Tongue (tissue), 2 donors: ENCODE data around the gene NPAS1. TPM values are rescaled to one million over a fixed set of nuclear protein-coding genes. Genes with fewer than 3 reads are reported as not detected.

Experiments used
- DNase-seq: peaks from one replicate; pipeline ENCODE4 v3.0.0-alpha.2; 2015
- total RNA-seq: library from RNA; depleted of rRNA; stranded (reverse); fragments of >200 nt; gene quantifications from one replicate; pipeline ENCODE4 v1.2.3, GENCODE V29; 2014

The NPAS1 gene
- total RNA-seq, 1 donor from 2014 or later, result not detected

DNA sequence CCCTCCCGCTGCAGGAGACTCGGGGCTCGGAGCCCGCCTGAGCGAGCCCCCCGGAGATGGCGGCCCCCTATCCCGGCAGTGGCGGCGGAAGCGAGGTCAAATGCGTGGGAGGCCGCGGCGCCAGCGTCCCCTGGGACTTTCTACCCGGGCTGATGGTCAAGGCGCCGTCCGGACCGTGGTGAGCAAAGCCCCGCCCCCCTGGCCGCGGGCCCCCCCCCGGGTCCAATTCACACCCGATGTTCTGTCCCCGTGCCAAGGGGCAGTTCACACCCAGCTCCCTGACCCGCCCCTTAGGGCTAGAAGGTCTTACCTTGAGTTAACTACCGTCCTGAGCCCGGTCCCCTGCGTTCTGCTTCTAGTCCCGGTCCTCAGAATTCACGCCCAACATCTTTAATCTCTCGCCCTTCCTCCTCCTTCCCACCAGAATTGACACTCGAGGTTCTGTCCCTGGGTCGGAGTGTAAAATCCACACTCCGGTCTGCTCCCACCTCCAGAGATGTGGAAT, 1.4 kb downstream of the NPAS1 start:
- DNase-seq, result no peak

DNA sequence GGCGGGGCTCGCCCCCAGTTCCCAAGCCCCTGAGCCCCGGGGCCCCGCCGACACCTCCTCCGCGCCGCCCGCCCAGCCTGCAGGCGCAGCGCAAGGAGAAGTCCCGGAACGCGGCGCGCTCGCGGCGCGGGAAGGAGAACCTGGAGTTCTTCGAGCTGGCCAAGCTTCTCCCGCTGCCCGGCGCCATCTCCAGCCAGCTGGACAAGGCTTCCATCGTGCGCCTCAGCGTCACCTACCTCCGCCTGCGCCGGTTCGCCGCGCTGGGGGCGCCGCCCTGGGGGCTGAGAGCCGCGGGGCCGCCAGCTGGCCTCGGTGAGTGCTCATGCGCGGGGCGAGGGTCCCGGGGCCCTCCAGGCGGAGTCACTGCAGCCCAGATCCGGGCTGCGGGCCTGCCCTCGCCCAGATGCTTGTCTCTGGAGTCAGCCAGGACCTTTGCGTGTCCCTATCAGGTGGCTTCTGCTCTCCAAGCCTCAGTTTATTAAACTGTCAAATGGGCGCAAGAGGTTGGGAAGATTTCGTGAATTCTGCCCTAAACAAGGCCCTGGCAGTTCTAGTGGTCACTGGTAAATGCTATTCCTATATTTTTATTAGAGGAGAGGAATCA, 2.0 kb downstream of the NPAS1 start:
- no peak for DNase-seq

DNA sequence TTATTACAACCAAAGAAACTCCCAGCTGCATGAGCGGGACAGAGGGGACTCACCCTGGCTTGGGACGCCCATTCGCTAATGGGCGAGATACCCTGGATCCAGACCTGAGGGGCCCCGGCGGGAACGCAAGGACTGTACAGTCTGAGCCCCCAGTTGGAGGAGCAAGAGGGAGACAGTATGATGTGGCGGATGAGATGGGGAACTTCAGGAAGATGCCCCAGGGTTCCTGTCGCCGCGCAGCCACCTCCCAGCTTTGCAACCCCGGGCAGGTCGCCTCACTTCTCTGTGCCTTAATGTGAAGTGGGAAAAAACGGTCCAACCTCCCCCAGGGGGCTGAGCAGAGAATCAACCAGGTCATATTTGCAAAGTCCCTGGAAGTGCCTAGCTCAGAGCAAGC, 2.5 kb downstream of the NPAS1 start:
- no peak for DNase-seq

DNA sequence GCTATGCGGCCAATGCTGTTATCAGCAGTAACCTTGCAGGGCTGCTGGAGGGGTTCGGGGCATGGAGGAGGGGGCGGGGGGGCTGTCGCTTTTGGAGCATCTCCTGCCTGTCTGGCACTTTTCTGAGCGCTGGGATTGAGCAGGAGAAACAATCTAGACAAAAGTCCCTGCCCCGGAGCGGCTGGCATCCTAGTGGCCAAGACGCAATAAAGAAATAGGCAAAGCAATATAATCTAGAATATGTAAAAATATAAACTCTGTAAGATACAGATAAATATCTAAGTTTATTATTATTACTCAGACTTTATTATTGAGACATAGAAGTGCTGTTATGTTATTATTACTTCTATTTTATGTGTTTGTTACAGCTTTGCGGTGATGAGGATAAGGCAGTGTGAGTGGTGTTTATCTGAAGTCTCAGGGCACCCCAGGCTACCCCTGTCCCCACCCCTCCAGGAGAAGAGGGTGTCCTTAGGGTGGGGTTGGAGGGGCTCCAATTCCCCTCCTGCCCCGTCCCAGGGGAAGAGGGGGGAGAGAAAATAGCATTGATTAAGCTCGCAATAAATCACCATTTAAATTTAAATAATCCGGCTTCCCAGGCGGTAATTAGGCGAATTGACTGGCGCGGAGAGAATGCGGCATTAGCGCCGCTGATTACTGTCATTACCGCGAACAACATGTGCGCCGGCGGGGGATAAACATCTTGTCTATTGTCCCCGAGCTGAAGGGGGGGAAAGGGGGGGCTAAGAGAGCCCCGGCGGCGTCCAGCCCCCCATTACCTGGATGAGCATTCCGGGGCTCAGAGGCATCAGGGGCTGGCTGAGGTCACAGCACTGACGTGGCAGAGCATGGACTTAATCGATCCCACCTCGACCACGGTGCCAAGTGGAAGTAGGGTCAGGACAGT, 3.2 kb downstream of the NPAS1 start:
- DNase-seq, result no peak

DNA sequence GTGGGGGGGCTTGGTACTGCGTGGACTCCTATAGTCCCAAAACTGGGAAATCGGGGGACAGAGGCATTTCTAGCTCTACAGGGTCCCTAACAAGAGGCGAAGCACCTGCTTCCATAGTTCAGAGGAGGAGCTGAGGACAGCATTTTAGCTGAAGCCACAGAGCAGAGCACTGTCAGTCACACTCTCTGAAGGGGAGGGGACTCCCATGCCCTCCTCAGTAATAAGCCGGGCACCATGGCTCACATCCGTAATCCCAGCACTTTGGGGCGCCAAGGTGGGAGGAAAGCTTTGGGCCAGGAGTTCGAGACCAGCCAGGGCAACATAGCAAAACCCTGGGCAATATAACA, 3.8 kb downstream of the NPAS1 start:
- DNase-seq, result no peak

DNA sequence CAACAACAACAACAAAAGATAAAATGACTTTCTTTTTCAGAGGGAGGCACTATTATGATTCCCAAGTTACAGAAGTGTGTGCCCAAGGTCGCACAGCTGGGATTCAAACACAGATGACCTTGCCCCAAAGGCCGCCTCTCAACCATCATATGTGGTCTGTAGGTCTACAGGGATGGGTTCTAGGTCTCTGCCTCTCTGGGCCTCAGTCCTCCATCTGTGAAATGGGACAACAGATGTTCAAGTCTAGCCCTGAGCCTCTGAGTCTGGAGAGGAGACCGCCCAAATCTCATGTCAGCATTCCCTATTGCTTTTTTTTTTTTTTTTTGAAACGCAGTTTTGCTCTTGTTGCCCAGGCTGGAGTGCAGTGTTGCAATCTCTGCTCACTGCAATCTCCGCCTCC, 4.9 kb downstream of the NPAS1 start:
- DNase-seq, result no peak

DNA sequence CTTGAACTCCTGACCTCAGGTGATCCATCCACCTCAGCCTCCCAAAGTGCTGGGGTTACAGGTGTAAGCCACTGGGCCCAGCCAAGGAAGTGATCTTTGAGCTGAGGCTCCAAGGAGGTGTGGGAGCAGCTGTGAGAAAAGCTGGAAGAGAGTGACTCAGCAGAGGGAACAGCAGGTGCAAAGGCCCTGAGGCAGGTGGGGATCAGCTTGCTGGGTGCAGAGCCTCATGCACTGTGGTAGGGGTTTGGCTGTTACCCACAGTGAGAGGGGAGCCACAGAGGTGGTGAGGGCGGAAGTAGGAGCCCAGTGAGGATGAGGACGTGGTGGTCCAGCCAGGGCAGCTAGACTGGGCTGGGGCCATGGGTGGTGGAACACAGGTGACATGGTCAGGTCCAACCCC, 6.5 kb downstream of the NPAS1 start:
- DNase-seq, result no peak

DNA sequence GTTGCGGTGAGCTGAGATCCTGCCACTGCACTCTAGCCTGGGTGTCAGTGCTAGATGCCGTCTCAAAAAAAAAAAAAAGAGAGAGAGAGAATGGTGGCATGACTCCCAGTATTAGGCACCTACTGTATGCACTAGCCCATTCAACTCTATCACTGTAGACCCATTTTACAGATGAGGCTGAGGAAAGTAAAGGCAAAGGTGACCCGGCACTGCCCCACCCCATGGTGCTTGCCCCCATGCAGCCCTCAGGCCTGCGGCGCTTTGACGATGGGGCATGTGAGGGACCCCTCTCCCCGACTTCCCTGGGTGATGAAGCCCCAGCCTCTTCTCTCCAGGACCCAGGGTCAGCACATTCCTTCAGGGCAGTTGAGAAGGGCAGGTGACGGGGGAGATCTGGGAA, 7.3 kb downstream of the NPAS1 start:
- DNase-seq, result no peak

DNA sequence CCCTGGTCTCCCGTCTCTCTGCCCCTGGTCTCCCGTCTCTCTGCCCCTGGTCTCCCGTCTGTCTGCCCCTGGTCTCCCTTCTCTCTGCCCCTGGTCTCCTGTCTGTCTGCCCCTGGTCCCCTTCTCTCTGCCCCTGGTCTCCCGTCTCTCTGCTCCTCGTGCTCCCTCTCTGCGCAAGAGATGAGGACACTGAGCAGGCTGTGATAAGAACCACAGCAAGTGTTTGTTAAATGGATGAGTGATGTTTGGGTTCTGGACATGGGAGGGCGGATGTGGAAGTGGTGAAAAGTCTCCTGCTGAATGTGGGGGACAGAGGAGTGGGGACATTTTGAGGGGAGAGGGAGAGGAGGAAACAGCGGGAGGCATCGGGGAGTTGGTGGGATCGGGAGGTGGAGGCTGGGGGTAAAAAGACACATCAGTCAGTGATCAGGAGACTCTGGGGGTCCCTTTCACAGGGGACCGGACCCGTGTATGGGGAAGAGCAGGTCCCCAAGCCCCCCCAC, 8.0 kb downstream of the NPAS1 start:
- no peak for DNase-seq

DNA sequence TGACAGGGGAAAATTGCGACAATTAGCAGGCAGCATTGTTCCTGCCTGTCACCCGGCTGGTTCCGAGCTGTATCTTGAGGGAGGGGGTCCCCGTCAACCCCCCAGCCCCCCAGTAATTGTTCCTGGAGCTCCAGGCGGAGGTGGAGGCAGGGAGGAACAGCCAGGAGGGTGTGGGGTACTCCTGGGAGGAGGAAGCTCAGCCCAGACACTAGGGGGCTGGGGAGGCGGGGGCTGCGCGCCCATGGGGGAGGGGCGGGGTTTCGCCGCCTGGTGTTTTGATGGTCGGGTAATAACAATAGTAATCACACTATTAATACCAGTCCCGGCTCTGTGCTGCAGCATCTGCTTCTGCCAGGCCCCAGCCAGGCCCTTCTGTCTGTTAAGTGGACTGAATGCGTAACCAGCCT, 8.6 kb downstream of the NPAS1 start:
- DNase-seq, result no peak

DNA sequence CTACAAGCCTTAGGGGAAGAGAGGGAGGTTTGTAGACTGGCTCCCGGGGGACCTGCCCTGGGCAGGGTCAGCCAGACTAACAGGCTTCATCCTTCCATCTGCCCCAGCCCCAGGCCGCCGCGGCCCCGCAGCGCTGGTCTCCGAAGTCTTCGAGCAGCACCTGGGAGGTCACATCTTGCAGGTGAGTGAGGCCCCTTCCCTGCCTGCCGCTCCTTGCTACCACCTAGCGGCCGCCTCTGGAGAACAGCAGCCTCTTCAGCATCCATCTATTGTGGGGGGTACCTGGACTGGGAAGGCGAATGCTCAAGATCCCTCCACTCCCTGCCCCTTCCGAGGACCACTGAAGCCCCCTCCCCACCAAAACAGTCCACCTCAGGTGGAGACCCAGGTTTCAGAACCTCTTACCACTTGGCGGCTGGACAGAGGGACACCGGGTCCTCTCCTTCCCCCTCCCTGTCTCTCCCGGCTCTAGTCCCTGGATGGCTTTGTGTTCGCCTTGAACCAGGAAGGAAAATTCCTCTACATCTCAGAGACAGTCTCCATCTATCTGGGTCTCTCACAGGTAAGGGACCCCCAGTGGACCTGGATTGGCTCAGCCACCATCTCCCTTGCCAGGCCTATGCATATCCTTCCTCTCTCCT, 12.7 kb downstream of the NPAS1 start:
- peak; percentile 50 for DNase-seq

DNA sequence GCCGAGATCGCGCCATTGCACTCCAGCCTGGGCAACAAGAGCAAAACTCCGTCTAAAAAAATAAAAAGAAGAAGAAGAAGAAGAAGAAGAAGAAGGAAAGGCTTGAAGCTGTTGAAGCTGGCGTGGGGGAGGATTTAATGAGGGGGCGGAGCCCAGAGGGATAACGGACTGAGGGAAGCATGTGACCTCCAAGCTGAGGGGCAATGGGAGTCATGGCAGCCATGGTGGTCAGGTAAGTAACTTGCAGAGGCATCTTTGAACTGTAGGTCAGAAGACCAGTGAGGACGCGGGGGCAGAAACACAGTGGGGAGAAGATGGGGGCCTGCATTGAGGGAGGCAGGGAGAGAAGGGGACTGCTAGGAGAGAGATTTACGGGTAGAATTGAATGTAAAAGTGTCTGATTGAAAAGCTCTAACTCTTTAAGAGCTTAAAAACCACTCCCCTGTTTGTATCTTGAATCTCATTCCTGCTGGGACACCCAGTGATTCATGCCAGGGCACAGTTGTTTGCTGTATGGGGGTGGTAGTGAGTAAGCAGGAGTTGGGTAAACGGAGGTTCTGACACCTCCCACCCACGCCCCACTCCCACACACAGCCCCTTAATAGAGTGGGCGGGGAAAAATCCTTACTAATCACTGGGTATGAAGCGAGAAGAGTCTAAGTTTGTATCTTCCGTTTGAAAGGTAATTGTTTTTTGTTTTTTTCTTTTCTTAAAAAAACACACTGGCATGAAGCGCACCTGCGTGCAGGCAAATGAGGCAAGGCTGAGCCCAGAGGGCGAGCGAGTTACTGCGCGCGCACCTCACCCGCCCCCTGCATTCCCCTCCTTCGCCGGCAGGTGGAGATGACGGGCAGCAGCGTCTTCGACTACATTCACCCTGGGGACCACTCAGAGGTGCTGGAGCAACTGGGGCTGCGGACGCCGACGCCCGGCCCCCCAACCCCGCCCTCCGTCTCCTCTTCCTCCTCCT, 15.8 kb downstream of the NPAS1 start:
- peak; percentile 90 for DNase-seq

DNA sequence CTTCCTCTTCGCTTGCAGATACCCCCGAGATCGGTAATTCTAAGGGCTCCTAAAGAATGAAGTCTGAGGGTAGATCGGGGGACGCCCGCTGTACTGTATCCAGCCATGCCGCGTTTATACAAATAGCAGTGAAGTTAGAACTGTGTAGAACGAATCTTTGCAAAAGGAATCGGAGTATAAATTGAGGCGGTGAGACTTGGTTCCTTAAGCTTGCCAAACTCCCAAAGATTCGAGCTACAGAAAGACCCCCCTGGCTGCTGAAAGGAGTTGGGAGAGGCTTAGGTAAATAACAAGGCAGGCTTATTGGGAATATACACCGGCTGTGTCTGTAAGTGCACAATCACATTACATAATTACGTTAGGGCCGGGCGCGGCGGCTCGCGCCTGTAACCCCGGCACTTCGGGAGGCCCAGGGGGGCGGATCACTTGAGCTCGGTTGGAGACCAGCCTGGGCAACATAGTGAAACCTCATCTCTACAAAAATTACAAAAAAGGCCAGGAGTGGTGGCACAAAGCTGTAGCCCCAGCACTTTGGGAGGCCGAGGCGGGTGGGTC, 16.5 kb downstream of the NPAS1 start:
- no peak for DNase-seq

DNA sequence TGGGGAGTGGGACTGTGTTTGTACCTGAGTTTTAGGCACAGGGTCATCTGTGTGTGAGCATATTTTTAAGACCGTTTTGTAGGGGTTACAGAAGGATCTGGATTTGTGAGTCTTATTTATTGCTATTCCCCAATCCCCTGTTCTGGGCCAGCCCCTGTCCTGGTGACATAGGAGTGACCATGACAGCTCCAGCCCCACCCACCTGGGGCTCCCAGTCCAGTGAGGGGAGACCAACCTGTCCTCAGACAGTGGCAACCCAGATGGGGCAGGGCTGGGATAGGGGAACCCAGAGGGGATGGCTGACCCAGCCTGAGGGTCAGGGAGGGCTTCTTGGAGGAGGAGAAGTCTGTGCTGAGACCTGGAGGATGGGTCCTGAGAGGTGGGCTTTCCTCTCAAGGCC, 18.1 kb downstream of the NPAS1 start:
- no peak for DNase-seq

DNA sequence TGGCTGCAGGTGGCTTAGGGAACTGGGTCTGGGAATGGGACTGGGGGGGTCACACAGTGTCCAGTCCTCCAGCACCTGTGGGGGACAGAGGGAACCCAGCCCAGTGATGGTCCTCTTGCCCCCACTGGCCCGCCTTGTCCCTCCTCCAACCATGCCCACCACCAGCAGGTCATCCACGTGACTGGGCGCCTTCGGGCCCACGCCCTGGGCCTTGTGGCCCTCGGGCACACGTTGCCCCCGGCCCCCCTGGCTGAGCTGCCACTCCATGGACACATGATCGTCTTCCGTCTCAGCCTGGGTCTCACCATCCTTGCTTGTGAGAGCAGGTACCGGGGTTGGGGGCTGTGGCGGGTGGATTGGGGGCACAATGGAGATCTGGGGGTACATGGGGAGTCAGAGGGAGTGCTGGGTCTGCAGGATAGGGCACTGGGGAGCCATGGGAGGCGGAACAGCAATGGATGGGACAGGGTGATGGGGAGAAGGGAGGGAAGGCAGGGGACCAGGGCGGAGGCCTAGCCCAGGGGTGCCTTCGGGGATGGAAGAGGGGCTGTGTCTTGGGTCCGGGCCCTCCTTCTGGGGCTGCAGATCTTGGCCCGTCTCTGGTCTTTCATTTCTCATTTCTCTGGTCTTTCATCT, 19.7 kb downstream of the NPAS1 start:
- DNase-seq, result no peak

DNA sequence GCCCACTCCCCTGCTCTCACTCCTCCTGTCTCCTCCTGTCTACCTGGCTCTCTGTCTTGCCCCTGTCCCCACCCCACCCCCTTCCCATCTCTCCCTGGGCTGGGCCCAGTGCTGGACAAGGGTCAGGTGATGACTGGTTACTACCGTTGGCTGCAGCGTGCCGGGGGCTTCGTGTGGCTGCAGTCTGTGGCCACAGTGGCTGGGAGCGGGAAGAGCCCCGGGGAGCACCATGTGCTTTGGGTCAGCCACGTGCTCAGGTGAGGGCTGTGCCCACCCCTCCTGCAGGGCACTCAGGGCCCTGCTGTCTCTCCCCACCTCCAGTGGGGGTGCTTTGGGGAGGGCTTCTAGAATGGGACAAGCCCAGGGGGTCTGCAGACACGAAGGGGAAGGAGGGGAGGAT, 21.2 kb downstream of the NPAS1 start:
- DNase-seq, result no peak

DNA sequence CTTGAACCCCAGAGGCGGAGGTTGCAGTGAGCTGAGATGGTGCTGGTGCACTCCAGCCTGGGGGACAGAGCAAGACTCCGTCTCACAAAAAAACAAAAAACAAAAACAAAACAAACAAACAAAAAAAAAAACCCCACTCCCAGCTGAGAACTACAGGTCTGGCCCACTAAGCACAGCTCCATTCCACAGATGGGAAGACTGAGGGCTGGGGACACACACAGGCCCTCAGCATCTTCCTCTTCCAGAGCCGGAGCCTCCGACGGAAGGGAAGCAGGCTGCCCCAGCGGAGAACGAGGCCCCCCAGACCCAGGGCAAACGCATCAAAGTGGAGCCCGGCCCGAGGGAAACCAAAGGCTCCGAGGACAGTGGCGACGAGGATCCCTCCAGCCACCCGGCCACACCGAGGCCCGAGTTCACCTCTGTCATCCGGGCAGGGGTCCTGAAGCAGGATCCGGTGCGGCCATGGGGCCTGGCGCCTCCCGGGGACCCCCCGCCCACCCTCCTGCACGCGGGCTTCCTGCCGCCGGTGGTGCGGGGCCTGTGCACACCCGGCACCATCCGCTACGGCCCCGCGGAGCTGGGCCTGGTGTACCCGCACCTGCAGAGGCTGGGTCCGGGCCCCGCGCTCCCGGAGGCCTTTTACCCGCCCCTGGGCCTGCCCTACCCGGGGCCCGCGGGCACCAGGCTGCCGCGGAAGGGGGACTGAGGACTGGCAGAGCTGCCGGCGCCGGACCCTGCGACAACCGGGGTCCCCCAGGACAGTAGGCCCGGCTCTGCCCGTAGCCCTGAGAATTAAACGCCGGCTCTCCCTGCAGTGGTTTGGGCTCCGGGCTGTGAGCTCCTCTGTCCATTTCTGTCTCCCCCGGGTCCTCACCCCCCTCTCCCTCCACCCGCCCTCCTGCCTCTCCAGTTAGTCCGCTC, 25.6 kb downstream of the NPAS1 start:
- DNase-seq, result no peak

DNA sequence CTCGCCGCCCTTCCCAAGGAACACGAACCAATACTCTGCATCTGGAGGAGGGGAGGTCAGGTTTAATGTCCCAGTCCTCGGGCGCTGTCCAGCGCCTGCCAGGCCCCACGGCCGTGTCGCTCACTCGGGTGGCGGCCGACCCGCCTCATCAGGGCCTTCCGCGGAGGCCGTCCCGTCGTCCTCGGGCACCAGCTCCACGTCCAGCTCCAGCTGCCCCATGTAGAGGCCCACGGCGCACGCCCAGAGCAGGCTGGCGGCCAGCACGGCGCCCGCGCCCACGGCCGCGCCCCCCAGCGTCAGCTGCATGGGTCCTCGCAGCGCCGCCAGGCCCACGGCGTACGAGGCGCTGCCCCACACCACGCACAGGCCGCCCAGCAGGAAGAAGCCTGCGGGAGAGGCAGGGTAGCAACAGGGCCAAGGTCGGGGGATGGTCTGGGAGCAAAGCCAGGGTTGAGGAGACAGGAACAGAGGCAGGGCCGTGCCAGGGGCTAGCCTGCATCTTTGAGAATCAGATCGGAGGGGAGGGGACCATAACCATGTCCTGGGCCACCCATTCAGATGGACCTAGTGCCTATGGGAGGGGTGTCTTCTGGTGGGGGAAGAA, 26.3 kb downstream of the NPAS1 start:
- no peak for DNase-seq

DNA sequence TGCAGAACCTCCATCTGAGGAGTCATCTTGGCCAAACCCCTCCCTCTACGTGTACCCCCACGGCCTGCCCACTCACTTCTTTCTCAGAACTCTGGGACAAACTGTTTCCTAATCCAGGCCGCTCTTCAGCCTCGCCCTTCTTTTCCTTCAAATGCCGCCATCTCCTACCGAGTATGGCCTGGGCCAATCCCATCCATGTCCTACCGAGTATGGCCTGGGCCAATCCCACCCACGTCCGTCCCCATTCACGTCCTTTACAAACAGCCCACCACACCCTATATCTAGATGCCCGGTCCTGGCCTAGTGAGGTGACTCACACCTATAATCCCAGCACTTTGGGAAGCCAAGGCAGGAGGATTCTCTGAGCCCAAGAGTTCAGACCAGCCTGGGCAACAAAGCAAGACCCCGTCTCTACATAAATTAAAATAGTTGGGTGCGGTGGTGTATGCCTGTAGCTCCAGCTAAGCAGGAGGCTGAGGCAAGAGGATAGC, 27.7 kb downstream of the NPAS1 start:
- no peak for DNase-seq
